ENCODE data around the gene ST3GAL3. TPM values are rescaled to one million over a fixed set of nuclear protein-coding genes. Genes with fewer than 3 reads are reported as not detected.

The ST3GAL3 gene
- total and polyA plus RNA-seq, 8 donors, result 1.6 to 68.3 (median 6.7) TPM

GRCh38 chr1:43930168-43930948 lies 223.0 kb downstream of the ST3GAL3 start:
- intact Hi-C loops (cut with DNase I; ENCODE audit: low total_unique reads), result loop anchor here (5.0 kb wide), 1 partner anchor 168 kb away; no protein-coding TSS in a partner anchor
- no peak overlapping the region for H3K27ac ChIP-seq
- WGBS, 5 donors, result 88 to 95% (median 91%) methylated on average over 10 of the region's 10 CpGs
- H3K4me1 ChIP-seq, result peaks cover 16 to 29% (median 22%) of the 10 kb centered on the region in 4 donors
- H3K27me3 ChIP-seq, result peaks cover 0 to 18% (median 17%) of the 10 kb centered on the region in 3 donors
- peaks cover 0 to 21% (median 11%) of the 10 kb centered on the region in 4 donors for H3K36me3 ChIP-seq
- no peak for TF ChIP-seq POLR2A (IDR thresholded peaks at IDR 0.05)
- peak in 4 of 7 experiments; percentile 17 to 49 (median 31) for TF ChIP-seq CTCF (IDR thresholded peaks at IDR 0.05)
- peak in 1 of 2 donors; percentile 39 for DNase-seq
- no peak overlapping the region for H3K4me3 ChIP-seq
- H3K9me3 ChIP-seq, result no peaks in the 10 kb centered on the region

DNA sequence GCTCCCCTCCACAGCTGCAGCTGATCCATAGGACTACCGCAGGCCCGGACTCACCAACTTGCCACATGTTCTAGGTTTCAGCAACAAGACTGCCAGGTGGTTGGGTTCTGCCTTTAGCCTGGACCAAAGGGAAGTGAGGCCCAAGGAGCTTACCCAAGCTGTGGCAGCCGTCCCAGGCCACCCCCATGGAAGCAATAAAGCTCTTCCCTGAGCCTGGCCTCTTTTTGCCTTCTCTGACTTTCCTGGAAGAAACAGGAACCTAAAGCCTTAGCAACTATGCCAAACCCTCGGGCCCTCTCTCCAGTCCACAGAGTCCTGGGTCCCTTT lies 223.6 kb downstream of the ST3GAL3 start:
- intact Hi-C loops (cut with DNase I; ENCODE audit: low total_unique reads), result loop anchor here (5.0 kb wide), 1 partner anchor 169 kb away; no protein-coding TSS in a partner anchor
- peaks cover 0 to 24% (median 23%) of the 10 kb centered on the region in 3 donors for H3K27me3 ChIP-seq

GRCh38 chr1:43931711-43932660 lies 224.7 kb downstream of the ST3GAL3 start:
- Histone ChIP-seq H3K4me3 (no peak overlapping the region), H3K27me3 (peaks cover 0 to 26% (median 25%) of the 10 kb centered on the region in 3 donors), H3K27ac (no peak overlapping the region), H3K4me1 (peaks cover 29 to 43% (median 36%) of the 10 kb centered on the region in 4 donors), H3K36me3 (peaks cover 0 to 9% (median 4%) of the 10 kb centered on the region in 4 donors), H3K9me3 (no peaks in the 10 kb centered on the region)
- no peak for DNase-seq
- WGBS, 5 donors, result 86 to 92% (median 90%) methylated on average over 11 to 13 of the region's 13 CpGs
- intact Hi-C loops (cut with DNase I; ENCODE audit: low total_unique reads), result loop anchor here (5.0 kb wide), 1 partner anchor 170 kb away; no protein-coding TSS in a partner anchor
- no peak for TF ChIP-seq POLR2AphosphoS5 (IDR thresholded peaks at IDR 0.05)
- no peak for TF ChIP-seq EP300 (IDR thresholded peaks at IDR 0.05)
- TF ChIP-seq CTCF (IDR thresholded peaks at IDR 0.05), result no peak
- no peak for TF ChIP-seq POLR2A (IDR thresholded peaks at IDR 0.05)

More for the DNA sequence above, 223.6 kb downstream of the ST3GAL3 start:
- Histone ChIP-seq H3K27ac (no peak overlapping the region), H3K9me3 (no peaks in the 10 kb centered on the region), H3K36me3 (peaks cover 0 to 16% (median 8%) of the 10 kb centered on the region in 4 donors), H3K4me3 (no peak overlapping the region), H3K4me1 (peaks cover 21 to 35% (median 28%) of the 10 kb centered on the region in 4 donors)
- no peak for TF ChIP-seq POLR2A (IDR thresholded peaks at IDR 0.05)
- TF ChIP-seq POLR2AphosphoS5 (IDR thresholded peaks at IDR 0.05), result no peak
- no peak for TF ChIP-seq CTCF (IDR thresholded peaks at IDR 0.05)
- no peak for TF ChIP-seq EP300 (IDR thresholded peaks at IDR 0.05)
- WGBS, 5 donors, result 69 to 86% (median 76%) methylated on average over 4 of the region's 4 CpGs
- DNase-seq, result no peak
